Measurements from ENCODE around the gene CLTB. TPM values are rescaled to one million over a fixed set of nuclear protein-coding genes. Genes with fewer than 3 reads are reported as not detected.

Gene CLTB
- total and polyA plus RNA-seq, 2 donors (not counting 1 experiment from before 2014, with no cell fraction given) = 29.9 to 41.7 TPM

DNA sequence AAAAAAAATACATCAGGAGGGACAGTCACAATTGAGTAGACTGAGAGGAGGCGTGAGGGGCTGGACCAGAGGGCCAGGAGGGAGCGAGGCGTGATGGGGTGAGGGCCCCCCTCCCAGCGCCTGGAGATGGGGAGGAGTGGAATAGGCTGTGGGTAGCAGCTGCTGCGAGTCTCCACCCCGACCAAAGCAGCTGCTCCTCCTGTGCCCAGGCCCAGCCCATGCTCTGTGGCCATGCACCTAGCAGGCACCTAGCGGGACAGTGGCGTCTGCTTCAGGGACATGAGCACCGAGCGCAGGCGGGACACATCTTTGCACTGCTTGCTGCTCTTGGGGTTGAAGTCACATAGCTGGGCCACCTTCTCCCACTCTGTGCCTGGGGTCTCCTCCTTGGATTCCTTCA is 23.8 kb downstream of the CLTB start:
- intact Hi-C loops (cut with micrococcal nuclease) = no loop called here
- no peaks in the 10 kb centered on the region for H3K27me3 ChIP-seq (replicated peaks in 1 of 4; ENCODE audit: control extremely low read depth in 1 of 4, control insufficient read depth in 3 of 4, insufficient read depth in 4 of 4, low read length in 3 of 4)
- H2AFZ ChIP-seq (ENCODE audit: insufficient read depth, low read depth, low read length, poor library complexity, severe bottlenecking) = no peak overlapping the region
- H3K27ac ChIP-seq (ENCODE audit: low read length in 2 of 2) = no peak overlapping the region
- H3K27ac Mint-ChIP-seq = no peak overlapping the region
- H3K79me2 ChIP-seq (ENCODE audit: control insufficient read depth, insufficient read depth, low read length) = peaks cover 20% of the 10 kb centered on the region
- H3K4me1 Mint-ChIP-seq = peaks cover 16% of the 10 kb centered on the region
- H3K4me1 ChIP-seq (ENCODE audit: control insufficient read depth in 2 of 2, insufficient read depth in 2 of 2, low read length in 2 of 2) = peaks cover 9 to 17% of the 10 kb centered on the region in 2 donors
- no peak overlapping the region for H3K9ac ChIP-seq (ENCODE audit: low read length)
- 95% methylated on average over 10 of the region's 11 CpGs for WGBS (ENCODE audit: insufficient coverage)
- no peaks in the 10 kb centered on the region for H3K9me3 Mint-ChIP-seq (ENCODE audit: insufficient read depth)
- TF ChIP-seq EZH2 (IDR thresholded peaks at IDR 0.05; ENCODE audit: borderline replicate concordance, insufficient read depth, low read depth, low read length, poor library complexity, severe bottlenecking) = no peak
- no peak for TF ChIP-seq CTCF (IDR thresholded peaks at IDR 0.05)
- no peak overlapping the region for H3K4me2 ChIP-seq (replicated peaks; ENCODE audit: low read depth, low read length, poor library complexity, severe bottlenecking)
- no peak overlapping the region for H3K4me3 ChIP-seq (ENCODE audit: control extremely low read depth in 1 of 5, extremely low read depth in 1 of 5, insufficient read depth in 1 of 5, low read depth in 2 of 5, low read length in 4 of 5)
- H3K36me3 ChIP-seq (replicated peaks in 1 of 2; ENCODE audit: control extremely low read depth in 1 of 2, control insufficient read depth in 1 of 2, extremely low read depth in 1 of 2, insufficient read depth in 2 of 2, low read length in 1 of 2) = peaks cover 0 to 10% of the 10 kb centered on the region in 2 experiments
- ChIA-PET POLR2A (no interaction called here), CTCF (interaction anchor here (1.6 kb wide), 1 partner anchor 56 kb away, joined by 4 read pairs; the partner anchor contains the start of gene FAF2)
- no peak overlapping the region for H3K4me3 Mint-ChIP-seq
- H3K27me3 Mint-ChIP-seq = no peaks in the 10 kb centered on the region
- no peaks in the 10 kb centered on the region for H4K20me1 ChIP-seq (ENCODE audit: control insufficient read depth, insufficient read depth, low read length, poor library complexity, severe bottlenecking)
- H3K9me3 ChIP-seq (ENCODE audit: control extremely low read depth in 1 of 3, control insufficient read depth in 2 of 3, insufficient read depth in 1 of 3, low read length in 2 of 3) = no peaks in the 10 kb centered on the region
- ATAC-seq (ENCODE audit: low read depth) = no peak
- no peak for DNase-seq

DNA sequence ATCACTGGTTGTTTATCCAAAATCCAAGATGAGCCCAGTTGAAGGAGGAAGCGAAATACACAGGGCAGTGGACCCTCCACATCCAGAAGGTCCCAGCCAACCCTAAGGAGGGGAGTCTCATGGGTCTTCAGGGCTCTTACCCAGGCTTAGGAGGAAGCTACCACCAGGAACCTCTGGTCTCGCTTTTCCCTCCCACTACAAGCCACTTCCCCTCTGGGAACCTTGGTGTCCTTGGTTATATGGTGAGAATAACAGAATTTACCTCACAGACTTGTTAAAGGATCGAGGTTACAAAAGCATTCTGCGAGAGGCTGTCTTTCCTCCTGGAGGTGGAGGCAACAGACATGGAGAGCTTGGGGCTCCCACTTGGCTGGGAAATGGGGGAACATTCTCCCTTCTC is 24.3 kb downstream of the CLTB start:
- Histone ChIP-seq H2AFZ (ENCODE audit: insufficient read depth, low read depth, low read length, poor library complexity, severe bottlenecking) (no peak overlapping the region), H3K4me2 (replicated peaks; ENCODE audit: low read depth, low read length, poor library complexity, severe bottlenecking) (no peak overlapping the region), H3K79me2 (ENCODE audit: control insufficient read depth, insufficient read depth, low read length) (peaks cover 26% of the 10 kb centered on the region), H3K27me3 (replicated peaks in 1 of 4; ENCODE audit: control extremely low read depth in 1 of 4, control insufficient read depth in 3 of 4, insufficient read depth in 4 of 4, low read length in 3 of 4) (no peaks in the 10 kb centered on the region), H3K36me3 (replicated peaks in 1 of 2; ENCODE audit: control extremely low read depth in 1 of 2, control insufficient read depth in 1 of 2, extremely low read depth in 1 of 2, insufficient read depth in 2 of 2, low read length in 1 of 2) (peaks cover 0 to 10% of the 10 kb centered on the region in 2 experiments), H3K9me3 (ENCODE audit: control extremely low read depth in 1 of 3, control insufficient read depth in 2 of 3, insufficient read depth in 1 of 3, low read length in 2 of 3) (no peaks in the 10 kb centered on the region), H3K4me3 (ENCODE audit: control extremely low read depth in 1 of 5, extremely low read depth in 1 of 5, insufficient read depth in 1 of 5, low read depth in 2 of 5, low read length in 4 of 5) (no peak overlapping the region), H3K4me1 (ENCODE audit: control insufficient read depth in 2 of 2, insufficient read depth in 2 of 2, low read length in 2 of 2) (peaks cover 14 to 23% of the 10 kb centered on the region in 2 donors), H3K9ac (ENCODE audit: low read length) (no peak overlapping the region), H4K20me1 (ENCODE audit: control insufficient read depth, insufficient read depth, low read length, poor library complexity, severe bottlenecking) (no peaks in the 10 kb centered on the region), H3K27ac (ENCODE audit: low read length in 2 of 2) (no peak overlapping the region)
- POLR2A ChIA-PET = no interaction called here
- no peak for ATAC-seq (ENCODE audit: low read depth)
- Mint-ChIP-seq H3K4me1 (peaks cover 20% of the 10 kb centered on the region), H3K4me3 (no peak overlapping the region), H3K27me3 (no peaks in the 10 kb centered on the region), H3K9me3 (ENCODE audit: insufficient read depth) (no peaks in the 10 kb centered on the region), H3K27ac (no peak overlapping the region)
- DNase-seq = no peak
- CTCF ChIA-PET = interaction anchor here (1.6 kb wide), 1 partner anchor 56 kb away, joined by 4 read pairs; the partner anchor contains the start of gene FAF2
- WGBS (ENCODE audit: insufficient coverage) = no CpG with 5 or more reads among the region's 4 CpGs
- TF ChIP-seq CTCF (IDR thresholded peaks at IDR 0.05) (no peak), EZH2 (IDR thresholded peaks at IDR 0.05; ENCODE audit: borderline replicate concordance, insufficient read depth, low read depth, low read length, poor library complexity, severe bottlenecking) (no peak)
- intact Hi-C loops (cut with micrococcal nuclease) = no loop called here

Data from B cell (primary cell).